Effector memory CD4-positive, alpha-beta T cell (primary cell): ENCODE data around the gene MGMT.

Experiments
- DNase-seq, 3 donors: peaks; one replicate each; pipeline ENCODE4 v3.0.0-alpha.2; 2020
- H3K27ac ChIP-seq: 2 replicates; pipeline ENCODE4 v1.7.0; 2013; ENCODE audit warnings: mild to moderate bottlenecking, low read length, moderate library complexity; ENCODE audit not compliant: insufficient read depth, poor library complexity, severe bottlenecking
- H3K27me3 ChIP-seq: replicated peaks from 2 replicates; pipeline ENCODE4 v1.7.0; 2013; ENCODE audit warnings: mild to moderate bottlenecking, low read length; ENCODE audit not compliant: insufficient read depth, control insufficient read depth, poor library complexity, severe bottlenecking
- H3K36me3 ChIP-seq: 2 replicates; pipeline ENCODE4 v1.7.0; 2013; ENCODE audit warnings: mild to moderate bottlenecking, low read length, moderate library complexity; ENCODE audit not compliant: control insufficient read depth, insufficient read depth
- H3K4me1 ChIP-seq: 2 replicates; pipeline ENCODE4 v1.7.0; 2013; ENCODE audit warnings: low read length, mild to moderate bottlenecking; ENCODE audit not compliant: control insufficient read depth, insufficient read depth, poor library complexity, severe bottlenecking
- H3K4me3 ChIP-seq: 2 replicates; pipeline ENCODE4 v1.7.0; 2013; ENCODE audit warnings: low read length, low read depth, mild to moderate bottlenecking; ENCODE audit not compliant: insufficient read depth, poor library complexity, severe bottlenecking
- H3K9me3 ChIP-seq: 2 replicates; pipeline ENCODE4 v1.7.0; 2013; ENCODE audit warnings: mild to moderate bottlenecking, low read length, moderate library complexity; ENCODE audit not compliant: control insufficient read depth

MGMT gene

DNA sequence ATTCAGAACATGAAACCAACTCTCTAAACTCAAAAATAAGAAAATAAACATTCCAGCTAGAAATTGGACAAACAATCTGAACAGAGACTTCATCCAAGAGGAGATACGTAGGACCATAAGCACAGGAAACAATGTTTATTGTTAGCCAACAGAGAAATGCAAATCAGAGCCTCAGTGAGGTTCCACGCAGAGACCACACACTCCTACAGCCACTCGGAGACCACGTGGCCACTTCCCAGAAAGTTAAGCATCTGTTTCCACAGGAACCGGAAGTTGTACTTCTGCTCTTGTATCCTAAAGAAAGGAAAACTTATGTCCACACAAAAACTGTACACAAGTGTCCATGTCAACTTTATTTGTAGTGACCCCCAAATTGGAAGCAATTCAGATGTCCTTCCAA, 214.8 kb downstream of the MGMT start:
- H3K9me3 ChIP-seq: no peaks in the 10 kb centered on the region
- H3K4me1 ChIP-seq: no peaks in the 10 kb centered on the region
- DNase-seq: no peak
- no peak overlapping the region for H3K4me3 ChIP-seq
- no peaks in the 10 kb centered on the region for H3K27me3 ChIP-seq
- H3K36me3 ChIP-seq: no peaks in the 10 kb centered on the region
- H3K27ac ChIP-seq: no peak overlapping the region

DNA sequence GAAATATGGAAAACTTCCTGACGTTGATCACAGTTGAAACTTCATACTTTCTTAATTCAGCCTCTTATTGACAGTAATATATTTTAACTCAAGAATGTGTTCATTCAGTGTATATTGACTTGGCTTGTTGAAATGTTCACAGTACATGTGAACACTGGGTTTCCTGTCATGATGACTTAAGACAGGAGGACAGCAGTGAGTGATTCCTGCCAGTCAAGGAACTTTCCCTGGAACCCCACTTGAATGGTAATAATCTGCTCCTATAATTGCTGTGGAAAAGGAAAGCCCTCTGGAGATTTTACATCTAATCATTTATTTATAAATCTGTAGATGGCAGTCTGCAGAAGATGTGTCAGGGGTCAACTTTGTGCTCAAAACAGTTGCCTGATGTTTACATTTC, 216.5 kb downstream of the MGMT start:
- H3K9me3 ChIP-seq: no peaks in the 10 kb centered on the region
- no peaks in the 10 kb centered on the region for H3K36me3 ChIP-seq
- no peak overlapping the region for H3K4me3 ChIP-seq

DNA sequence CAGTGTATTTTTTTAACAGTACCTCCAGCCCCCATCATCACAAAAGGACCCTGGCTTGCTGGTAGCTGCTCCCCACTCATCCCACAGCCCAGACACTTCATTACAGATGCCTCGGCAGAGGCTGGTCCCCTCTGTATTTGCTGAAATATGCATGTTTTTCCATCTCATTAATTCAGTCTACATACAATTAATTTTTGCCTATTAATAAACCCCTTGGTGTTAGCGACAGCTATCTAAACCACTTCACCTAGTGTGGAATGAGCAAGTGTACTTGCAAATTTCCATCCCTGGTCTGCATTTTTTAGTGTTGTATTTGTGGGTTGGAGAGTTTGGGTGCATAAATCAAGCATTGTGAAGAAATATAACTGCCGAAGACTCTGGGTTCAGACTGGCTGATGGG, 216.9 kb downstream of the MGMT start:
- DNase-seq: no peak
- no peaks in the 10 kb centered on the region for H3K36me3 ChIP-seq
- no peaks in the 10 kb centered on the region for H3K9me3 ChIP-seq
- no peak overlapping the region for H3K4me3 ChIP-seq
- no peaks in the 10 kb centered on the region for H3K4me1 ChIP-seq
- H3K27ac ChIP-seq: no peak overlapping the region
- H3K27me3 ChIP-seq: no peaks in the 10 kb centered on the region

More for the DNA sequence above, 216.5 kb downstream of the MGMT start:
- no peaks in the 10 kb centered on the region for H3K4me1 ChIP-seq
- no peak overlapping the region for H3K27ac ChIP-seq
- DNase-seq: no peak
- H3K27me3 ChIP-seq: no peaks in the 10 kb centered on the region

DNA sequence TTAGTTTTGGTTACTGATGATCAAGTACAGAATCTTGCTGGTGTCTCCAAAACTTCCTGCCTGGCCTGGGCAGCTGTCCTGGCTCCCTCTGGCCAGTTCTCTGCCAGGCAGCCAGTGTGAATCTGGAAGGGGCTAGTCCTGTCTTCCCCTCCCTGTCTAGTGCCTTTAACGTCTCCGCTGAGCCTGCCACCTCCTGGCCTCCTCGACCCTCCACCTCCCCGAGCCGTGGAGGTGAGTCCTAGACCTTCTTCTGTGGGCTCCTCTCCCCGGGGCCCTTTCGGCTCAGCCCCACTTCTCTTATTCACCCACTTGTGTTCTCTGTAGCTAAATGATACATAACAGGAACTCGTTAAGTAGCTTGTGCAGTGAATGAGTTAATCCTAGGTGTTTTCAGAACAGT, 218.2 kb downstream of the MGMT start:
- Histone ChIP-seq H3K9me3 (no peaks in the 10 kb centered on the region), H3K36me3 (no peaks in the 10 kb centered on the region), H3K27ac (no peak overlapping the region), H3K4me1 (no peaks in the 10 kb centered on the region), H3K27me3 (no peaks in the 10 kb centered on the region), H3K4me3 (no peak overlapping the region)
- no peak for DNase-seq

DNA sequence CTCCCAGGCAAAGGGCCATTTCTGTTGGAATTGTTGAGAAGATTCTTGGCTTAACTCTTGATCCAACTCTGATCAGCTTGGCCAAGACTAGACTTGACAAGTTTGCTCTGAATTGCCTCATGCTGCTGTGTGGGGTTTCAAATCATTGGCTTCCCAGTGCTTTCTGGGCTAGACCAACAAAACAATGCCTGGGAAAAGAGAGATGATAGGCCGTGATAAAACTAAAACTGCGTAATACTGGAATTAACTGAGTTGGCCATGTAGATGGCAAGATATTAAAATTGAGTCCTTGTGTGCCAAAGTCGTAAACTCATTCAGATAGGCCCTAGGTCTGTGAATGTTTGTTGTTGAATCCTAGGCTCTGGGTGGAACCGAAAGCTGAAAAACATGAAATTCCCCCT, 222.6 kb downstream of the MGMT start:
- Histone ChIP-seq H3K36me3 (no peaks in the 10 kb centered on the region), H3K4me1 (no peaks in the 10 kb centered on the region), H3K9me3 (no peaks in the 10 kb centered on the region), H3K4me3 (no peak overlapping the region), H3K27ac (no peak overlapping the region), H3K27me3 (no peaks in the 10 kb centered on the region)
- DNase-seq: no peak

DNA sequence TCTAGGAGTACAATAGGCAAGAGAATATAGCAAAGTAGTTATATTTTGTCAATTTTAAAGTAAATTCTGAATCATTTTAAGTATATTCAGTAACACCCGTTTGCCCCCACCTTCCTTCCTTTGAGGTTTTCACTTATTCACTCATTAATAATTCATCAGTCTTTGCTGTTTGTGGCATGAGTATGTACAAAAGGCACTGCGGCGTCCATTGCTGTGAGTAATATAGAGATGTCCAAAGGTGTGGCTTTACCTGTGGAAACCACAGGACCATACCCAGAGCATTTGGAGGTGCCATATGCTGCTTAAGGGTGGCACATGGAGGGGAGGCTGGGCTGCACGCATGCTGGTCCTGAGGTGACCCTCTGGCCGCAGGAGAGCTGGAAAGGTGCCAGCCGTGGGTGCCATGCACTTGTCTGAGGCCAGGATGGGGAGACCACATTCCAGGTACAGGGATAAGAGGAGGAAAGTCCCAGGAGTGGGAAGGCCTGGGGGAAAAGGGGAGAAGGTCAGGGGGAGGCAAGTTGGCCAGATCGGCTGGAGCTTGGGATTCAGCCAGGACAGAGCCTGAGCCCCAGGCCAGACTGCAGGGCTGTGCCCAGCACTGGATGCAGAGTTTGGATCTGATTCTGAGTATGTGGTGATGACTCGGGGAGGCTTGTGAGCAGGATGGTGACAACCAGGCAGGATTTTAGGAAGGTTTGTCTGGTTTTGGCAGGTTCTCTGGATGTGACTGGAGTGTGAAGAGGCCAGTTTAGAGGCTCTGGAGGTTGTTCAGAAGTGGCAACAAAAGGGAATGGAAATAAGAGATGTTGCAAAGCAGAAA, 223.4 kb downstream of the MGMT start:
- H3K27me3 ChIP-seq: no peaks in the 10 kb centered on the region
- no peak for DNase-seq
- no peaks in the 10 kb centered on the region for H3K4me1 ChIP-seq
- no peaks in the 10 kb centered on the region for H3K36me3 ChIP-seq
- H3K9me3 ChIP-seq: no peaks in the 10 kb centered on the region
- no peak overlapping the region for H3K4me3 ChIP-seq
- no peak overlapping the region for H3K27ac ChIP-seq

DNA sequence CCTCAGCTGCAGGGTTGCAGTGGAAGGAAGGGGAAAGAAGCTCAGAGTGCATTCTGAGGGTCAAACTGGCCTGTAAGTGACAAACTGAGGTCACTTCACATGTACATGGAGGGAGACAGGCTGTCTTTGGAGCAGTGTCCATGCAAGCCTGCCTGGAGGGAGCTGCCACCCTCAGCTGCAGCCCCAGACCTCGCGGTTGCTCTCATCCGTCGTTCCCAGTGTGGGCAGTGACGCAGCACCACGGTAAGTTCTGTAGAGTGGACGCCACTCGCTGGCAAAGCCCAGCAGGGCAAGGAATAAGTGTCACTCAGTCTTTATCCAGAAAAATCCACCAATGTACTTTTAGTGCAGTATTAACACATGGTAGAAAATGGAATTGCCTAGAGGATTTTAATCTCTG, 225.7 kb downstream of the MGMT start:
- Histone ChIP-seq H3K36me3 (no peaks in the 10 kb centered on the region), H3K4me3 (no peak overlapping the region), H3K9me3 (no peaks in the 10 kb centered on the region), H3K4me1 (no peaks in the 10 kb centered on the region), H3K27me3 (no peaks in the 10 kb centered on the region), H3K27ac (no peak overlapping the region)
- DNase-seq: no peak

DNA sequence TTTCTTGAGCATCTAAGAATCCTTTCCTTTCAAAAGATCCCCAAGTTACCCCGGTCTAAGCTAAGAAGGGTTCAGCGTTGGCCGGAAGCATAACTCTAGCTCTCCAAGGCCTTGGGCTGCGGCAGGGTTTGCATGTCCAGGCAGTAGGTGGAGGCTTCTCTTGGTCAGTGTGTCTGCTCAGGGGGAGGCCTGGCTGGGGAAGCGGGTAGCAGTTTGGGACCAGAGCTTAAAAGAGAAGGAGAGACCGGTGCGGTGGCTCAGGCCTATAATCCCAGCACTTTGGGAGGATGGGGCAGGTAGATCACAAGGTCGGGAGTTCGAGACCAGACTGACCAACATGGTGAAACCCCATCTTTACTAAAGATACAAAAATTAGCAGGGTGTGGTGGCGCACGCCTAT, 226.3 kb downstream of the MGMT start:
- H3K27me3 ChIP-seq: no peaks in the 10 kb centered on the region
- DNase-seq: no peak
- H3K4me1 ChIP-seq: no peaks in the 10 kb centered on the region
- no peaks in the 10 kb centered on the region for H3K9me3 ChIP-seq
- no peak overlapping the region for H3K27ac ChIP-seq
- no peak overlapping the region for H3K4me3 ChIP-seq
- no peaks in the 10 kb centered on the region for H3K36me3 ChIP-seq

DNA sequence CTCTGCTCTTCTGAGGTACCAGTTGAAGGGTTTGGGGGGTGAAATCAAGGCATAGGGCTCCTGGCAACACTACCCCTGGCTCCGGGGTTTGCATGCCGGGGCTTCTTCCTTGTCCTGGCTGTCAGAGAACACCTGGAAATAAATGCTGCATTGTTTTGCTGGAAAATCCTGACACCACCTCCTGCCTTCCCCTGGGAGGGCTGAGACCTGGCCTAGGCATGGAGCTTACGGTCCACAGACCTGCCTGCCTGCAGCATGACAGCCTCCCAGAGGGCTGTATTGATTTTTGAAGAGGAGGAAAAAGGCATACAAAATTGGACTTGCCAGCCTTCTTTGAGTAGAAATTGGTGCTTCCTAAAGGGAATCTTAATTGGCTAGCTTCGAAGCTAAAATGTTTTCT, 227.1 kb downstream of the MGMT start:
- Histone ChIP-seq H3K27ac (no peak overlapping the region), H3K36me3 (no peaks in the 10 kb centered on the region), H3K9me3 (no peaks in the 10 kb centered on the region), H3K4me3 (no peak overlapping the region), H3K27me3 (no peaks in the 10 kb centered on the region), H3K4me1 (no peaks in the 10 kb centered on the region)
- no peak for DNase-seq

DNA sequence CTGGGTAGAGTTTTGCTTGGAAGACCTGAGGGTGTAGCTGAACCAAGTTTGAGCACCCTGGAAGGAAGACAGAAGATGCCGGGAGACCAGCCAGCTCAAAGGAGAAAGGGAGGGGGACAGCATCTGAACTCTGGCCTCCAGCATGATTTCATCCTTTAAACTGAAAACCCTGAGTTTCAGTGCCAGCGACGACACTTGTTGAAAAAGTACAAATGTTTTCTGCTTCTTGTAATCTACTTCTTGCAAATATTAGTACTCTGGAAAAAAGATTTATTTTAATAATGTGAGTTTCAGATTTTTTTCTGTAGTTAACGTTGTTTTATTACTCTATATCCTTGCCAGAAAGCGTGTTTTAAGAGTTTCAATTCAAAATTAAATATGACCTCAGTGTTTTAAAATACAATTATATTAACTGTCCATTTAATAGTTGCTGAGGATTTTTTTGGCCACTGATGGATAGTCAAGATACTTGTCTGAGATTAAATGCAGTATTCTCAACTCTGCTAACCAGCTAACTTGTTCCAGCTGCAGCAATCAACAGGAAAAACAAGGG, 227.7 kb downstream of the MGMT start:
- Histone ChIP-seq H3K27me3 (no peaks in the 10 kb centered on the region), H3K27ac (no peak overlapping the region), H3K4me3 (no peak overlapping the region), H3K9me3 (no peaks in the 10 kb centered on the region), H3K4me1 (no peaks in the 10 kb centered on the region), H3K36me3 (no peaks in the 10 kb centered on the region)
- no peak for DNase-seq
